Measurements from ENCODE around the gene CMSS1. TPM values are rescaled to one million over a fixed set of nuclear protein-coding genes. Genes with fewer than 3 reads are reported as not detected.

Gene CMSS1
- total RNA-seq, 1 experiment from 2014 or later = 98.6 TPM

DNA sequence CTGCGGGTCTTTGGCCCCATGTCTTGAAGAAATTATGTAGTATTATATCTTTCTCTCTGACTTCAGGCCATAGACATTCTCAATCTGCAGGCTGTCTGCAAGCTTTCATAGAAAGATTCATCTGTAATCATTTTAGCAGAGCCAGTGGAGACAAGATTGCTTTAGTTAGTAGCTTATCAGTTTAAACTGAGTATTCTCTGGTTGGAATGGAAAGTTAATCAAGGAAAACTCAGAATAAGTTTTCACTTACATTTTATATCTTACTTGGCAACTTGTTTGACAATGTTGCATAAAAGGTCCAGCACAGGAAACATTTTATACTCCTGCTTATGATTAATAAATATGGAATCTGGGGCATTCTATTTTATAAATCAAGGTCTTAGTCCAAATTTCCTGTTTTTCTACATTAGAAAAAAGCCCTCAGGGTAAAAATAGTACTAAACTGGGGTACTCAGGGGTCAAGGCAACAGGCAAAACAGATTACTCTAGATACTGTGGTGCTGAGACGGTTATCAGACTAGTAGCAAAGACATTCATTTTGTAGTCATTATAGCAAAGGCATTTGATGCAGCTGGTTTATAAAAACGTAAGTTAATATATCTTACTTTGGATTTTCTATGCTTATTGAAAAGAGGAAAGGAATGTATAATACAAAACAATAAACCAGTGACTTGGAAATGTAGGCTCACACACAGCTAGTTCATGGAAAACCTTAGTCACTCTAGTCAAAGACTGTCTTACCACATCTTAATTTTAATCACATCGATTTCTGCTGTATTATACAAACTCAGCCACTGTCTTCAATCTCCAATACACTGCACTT, 341.9 kb downstream of the CMSS1 start:
- ChIA-PET CTCF (no interaction called here), POLR2A (ENCODE audit: low non-redundant PET) (no interaction called here)
- DNase-seq (ENCODE audit: low spot score) = peak; percentile 10
- Histone ChIP-seq H3K4me1 (ENCODE audit: insufficient read depth, low read length, poor library complexity, severe bottlenecking) (no peaks in the 10 kb centered on the region), H3K4me3 (ENCODE audit: low read depth, low read length, poor library complexity, severe bottlenecking) (no peak overlapping the region), H3K27me3 (replicated peaks; ENCODE audit: insufficient read depth, low read depth, low read length, poor library complexity) (no peaks in the 10 kb centered on the region), H3K9me3 (ENCODE audit: low read depth, low read length, poor library complexity, severe bottlenecking) (peaks cover 9% of the 10 kb centered on the region), H3K36me3 (ENCODE audit: insufficient read depth, low read length, poor library complexity, severe bottlenecking) (peaks cover 3% of the 10 kb centered on the region), H3K27ac (ENCODE audit: low read depth, low read length, poor library complexity, severe bottlenecking) (no peak overlapping the region)
- no peak for TF ChIP-seq EZH2 (IDR thresholded peaks at IDR 0.05; ENCODE audit: borderline replicate concordance, low read depth, low read length, poor library complexity, severe bottlenecking)
- TF ChIP-seq, protein P1, sequence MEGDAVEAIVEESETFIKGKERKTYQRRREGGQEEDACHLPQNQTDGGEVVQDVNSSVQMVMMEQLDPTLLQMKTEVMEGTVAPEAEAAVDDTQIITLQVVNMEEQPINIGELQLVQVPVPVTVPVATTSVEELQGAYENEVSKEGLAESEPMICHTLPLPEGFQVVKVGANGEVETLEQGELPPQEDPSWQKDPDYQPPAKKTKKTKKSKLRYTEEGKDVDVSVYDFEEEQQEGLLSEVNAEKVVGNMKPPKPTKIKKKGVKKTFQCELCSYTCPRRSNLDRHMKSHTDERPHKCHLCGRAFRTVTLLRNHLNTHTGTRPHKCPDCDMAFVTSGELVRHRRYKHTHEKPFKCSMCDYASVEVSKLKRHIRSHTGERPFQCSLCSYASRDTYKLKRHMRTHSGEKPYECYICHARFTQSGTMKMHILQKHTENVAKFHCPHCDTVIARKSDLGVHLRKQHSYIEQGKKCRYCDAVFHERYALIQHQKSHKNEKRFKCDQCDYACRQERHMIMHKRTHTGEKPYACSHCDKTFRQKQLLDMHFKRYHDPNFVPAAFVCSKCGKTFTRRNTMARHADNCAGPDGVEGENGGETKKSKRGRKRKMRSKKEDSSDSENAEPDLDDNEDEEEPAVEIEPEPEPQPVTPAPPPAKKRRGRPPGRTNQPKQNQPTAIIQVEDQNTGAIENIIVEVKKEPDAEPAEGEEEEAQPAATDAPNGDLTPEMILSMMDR (conservative IDR thresholded peaks at IDR 0.05; ENCODE audit: low read depth, low read length) = no peak
- intact Hi-C loops (cut with micrococcal nuclease; ENCODE audit: unreplicated experiment) = no loop called here
- BruUV-seq (replicated peaks) = no TSS peak

DNA sequence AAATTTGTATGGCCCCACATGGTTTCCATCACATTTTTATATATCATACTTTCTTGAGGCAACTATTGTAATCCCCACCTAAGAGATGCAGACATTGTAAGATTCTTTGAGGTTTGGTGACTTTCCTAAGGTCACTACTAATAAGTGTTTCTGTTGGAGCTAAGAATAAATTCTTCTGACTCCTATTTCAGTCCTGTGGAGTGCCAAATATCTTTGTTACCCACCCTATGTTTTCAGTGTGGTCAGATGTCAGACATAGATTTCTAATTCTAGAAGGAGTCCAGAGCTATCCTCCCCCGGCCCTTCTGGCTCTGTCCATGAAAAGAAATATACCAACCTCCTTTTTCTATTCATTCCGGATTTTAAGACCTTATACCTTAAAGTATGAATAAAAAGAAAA, 342.9 kb downstream of the CMSS1 start:
- no peaks in the 10 kb centered on the region for H3K4me1 ChIP-seq (ENCODE audit: insufficient read depth, low read length, poor library complexity, severe bottlenecking)
- ChIA-PET CTCF (no interaction called here), POLR2A (ENCODE audit: low non-redundant PET) (no interaction called here)
- H3K4me3 ChIP-seq (ENCODE audit: low read depth, low read length, poor library complexity, severe bottlenecking) = no peak overlapping the region
- TF ChIP-seq, protein P1 (conservative IDR thresholded peaks at IDR 0.05; ENCODE audit: low read depth, low read length) = no peak
- TF ChIP-seq EZH2 (IDR thresholded peaks at IDR 0.05; ENCODE audit: borderline replicate concordance, low read depth, low read length, poor library complexity, severe bottlenecking) = no peak
- no peak for DNase-seq (ENCODE audit: low spot score)
- no peak overlapping the region for H3K27ac ChIP-seq (ENCODE audit: low read depth, low read length, poor library complexity, severe bottlenecking)
- no TSS peak for BruUV-seq (replicated peaks)
- H3K9me3 ChIP-seq (ENCODE audit: low read depth, low read length, poor library complexity, severe bottlenecking) = peaks cover 6% of the 10 kb centered on the region
- intact Hi-C loops (cut with micrococcal nuclease; ENCODE audit: unreplicated experiment) = no loop called here
- H3K27me3 ChIP-seq (replicated peaks; ENCODE audit: insufficient read depth, low read depth, low read length, poor library complexity) = no peaks in the 10 kb centered on the region
- H3K36me3 ChIP-seq (ENCODE audit: insufficient read depth, low read length, poor library complexity, severe bottlenecking) = no peaks in the 10 kb centered on the region

DNA sequence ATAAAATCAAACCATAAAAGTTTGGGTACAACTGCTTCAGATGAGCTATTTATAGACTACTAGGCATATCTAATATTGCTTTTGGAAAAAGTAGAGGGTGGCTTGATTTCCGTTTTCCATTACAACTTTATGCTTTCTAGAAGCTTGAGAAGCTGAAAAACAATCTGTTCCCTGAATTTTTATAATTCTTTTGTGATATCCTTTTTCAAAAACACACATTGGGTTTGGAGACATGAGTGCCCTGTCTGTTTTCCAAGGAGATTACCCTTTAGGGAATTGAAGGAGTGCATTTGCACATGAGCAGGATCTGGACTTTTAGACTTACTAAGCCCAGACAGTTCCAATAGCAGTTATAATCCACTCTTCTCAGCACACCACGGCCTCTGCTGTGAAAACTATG, 346.1 kb downstream of the CMSS1 start:
- no peaks in the 10 kb centered on the region for H3K36me3 ChIP-seq (ENCODE audit: insufficient read depth, low read length, poor library complexity, severe bottlenecking)
- ChIA-PET POLR2A (ENCODE audit: low non-redundant PET) (no interaction called here), CTCF (no interaction called here)
- no peaks in the 10 kb centered on the region for H3K4me1 ChIP-seq (ENCODE audit: insufficient read depth, low read length, poor library complexity, severe bottlenecking)
- intact Hi-C loops (cut with micrococcal nuclease; ENCODE audit: unreplicated experiment) = no loop called here
- BruUV-seq (replicated peaks) = no TSS peak
- H3K4me3 ChIP-seq (ENCODE audit: low read depth, low read length, poor library complexity, severe bottlenecking) = no peak overlapping the region
- no peak overlapping the region for H3K27ac ChIP-seq (ENCODE audit: low read depth, low read length, poor library complexity, severe bottlenecking)
- no peaks in the 10 kb centered on the region for H3K9me3 ChIP-seq (ENCODE audit: low read depth, low read length, poor library complexity, severe bottlenecking)
- DNase-seq (ENCODE audit: low spot score) = no peak
- H3K27me3 ChIP-seq (replicated peaks; ENCODE audit: insufficient read depth, low read depth, low read length, poor library complexity) = no peaks in the 10 kb centered on the region
- no peak for TF ChIP-seq EZH2 (IDR thresholded peaks at IDR 0.05; ENCODE audit: borderline replicate concordance, low read depth, low read length, poor library complexity, severe bottlenecking)
- TF ChIP-seq, protein P1 (conservative IDR thresholded peaks at IDR 0.05; ENCODE audit: low read depth, low read length) = no peak

Data from A673 (cell line).